ENCODE measurements around the gene SLC5A7. TPM values are rescaled to one million over a fixed set of nuclear protein-coding genes. Genes with fewer than 3 reads are reported as not detected.

The SLC5A7 gene
- total and polyA plus RNA-seq, 2 donors (not counting 1 experiment from before 2014, with no cell fraction given) = not detected

- H3K9me3 Mint-ChIP-seq (ENCODE audit: insufficient read depth) = peaks cover 5% of the 10 kb centered on the region
- WGBS (ENCODE audit: insufficient coverage) = no CpG with 5 or more reads among the region's 1 CpG
- Histone ChIP-seq H3K4me1 (ENCODE audit: control insufficient read depth in 2 of 2, insufficient read depth in 2 of 2, low read length in 2 of 2) (no peaks in the 10 kb centered on the region), H3K9me3 (ENCODE audit: control extremely low read depth in 1 of 3, control insufficient read depth in 2 of 3, insufficient read depth in 1 of 3, low read length in 2 of 3) (peaks cover 1 to 10% (median 3%) of the 10 kb centered on the region in 3 donors), H4K20me1 (ENCODE audit: control insufficient read depth, insufficient read depth, low read length, poor library complexity, severe bottlenecking) (no peaks in the 10 kb centered on the region), H3K27ac (ENCODE audit: low read length in 2 of 2) (no peak overlapping the region), H3K9ac (ENCODE audit: low read length) (no peak overlapping the region), H3K36me3 (replicated peaks in 1 of 2; ENCODE audit: control extremely low read depth in 1 of 2, control insufficient read depth in 1 of 2, extremely low read depth in 1 of 2, insufficient read depth in 2 of 2, low read length in 1 of 2) (no peaks in the 10 kb centered on the region), H3K4me3 (ENCODE audit: control extremely low read depth in 1 of 5, extremely low read depth in 1 of 5, insufficient read depth in 1 of 5, low read depth in 2 of 5, low read length in 4 of 5) (no peak overlapping the region), H3K4me2 (replicated peaks; ENCODE audit: low read depth, low read length, poor library complexity, severe bottlenecking) (no peak overlapping the region), H3K27me3 (replicated peaks in 1 of 4; ENCODE audit: control extremely low read depth in 1 of 4, control insufficient read depth in 3 of 4, insufficient read depth in 4 of 4, low read length in 3 of 4) (no peaks in the 10 kb centered on the region), H2AFZ (ENCODE audit: insufficient read depth, low read depth, low read length, poor library complexity, severe bottlenecking) (no peak overlapping the region), H3K79me2 (ENCODE audit: control insufficient read depth, insufficient read depth, low read length) (no peaks in the 10 kb centered on the region)
- H3K27me3 Mint-ChIP-seq = no peaks in the 10 kb centered on the region
- ATAC-seq (ENCODE audit: low read depth) (no peak), DNase-seq (no peak)
- TF ChIP-seq CTCF (IDR thresholded peaks at IDR 0.05) (no peak), EZH2 (IDR thresholded peaks at IDR 0.05; ENCODE audit: borderline replicate concordance, insufficient read depth, low read depth, low read length, poor library complexity, severe bottlenecking) (no peak)
- no peak overlapping the region for H3K4me3 Mint-ChIP-seq
- H3K27ac Mint-ChIP-seq = no peak overlapping the region
- POLR2A ChIA-PET = no interaction called here
- CTCF ChIA-PET = no interaction called here
- intact Hi-C loops (cut with micrococcal nuclease) = no loop called here
- H3K4me1 Mint-ChIP-seq = no peaks in the 10 kb centered on the region
These were observed 27.0 kb downstream of the SLC5A7 start for GRCh38 chr2:108013305-108013704.

DNA sequence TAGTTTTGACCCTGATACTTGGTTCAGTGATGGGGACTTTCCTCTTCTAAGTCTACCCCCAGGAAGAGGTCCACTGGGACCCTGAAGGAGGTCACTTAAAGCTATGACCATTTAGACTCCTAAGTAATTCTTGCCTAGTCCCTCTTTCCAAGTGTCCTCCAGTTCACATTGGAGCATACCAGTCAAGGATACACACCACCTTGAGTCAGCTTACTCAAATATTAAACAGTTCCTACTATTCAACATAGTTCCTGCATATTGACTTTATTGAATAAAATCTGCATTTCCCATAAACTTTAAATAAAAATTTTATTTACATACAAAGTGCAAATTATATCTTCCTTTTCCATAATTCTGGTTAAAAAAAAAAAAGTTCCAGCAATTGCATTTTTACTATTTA, 36.3 kb downstream of the SLC5A7 start:
- Histone ChIP-seq H3K9ac (ENCODE audit: low read length) (no peak overlapping the region), H4K20me1 (ENCODE audit: control insufficient read depth, insufficient read depth, low read length, poor library complexity, severe bottlenecking) (no peaks in the 10 kb centered on the region), H3K36me3 (replicated peaks in 1 of 2; ENCODE audit: control extremely low read depth in 1 of 2, control insufficient read depth in 1 of 2, extremely low read depth in 1 of 2, insufficient read depth in 2 of 2, low read length in 1 of 2) (no peaks in the 10 kb centered on the region), H3K27me3 (replicated peaks in 1 of 4; ENCODE audit: control extremely low read depth in 1 of 4, control insufficient read depth in 3 of 4, insufficient read depth in 4 of 4, low read length in 3 of 4) (no peaks in the 10 kb centered on the region), H3K79me2 (ENCODE audit: control insufficient read depth, insufficient read depth, low read length) (no peaks in the 10 kb centered on the region), H3K27ac (ENCODE audit: low read length in 2 of 2) (no peak overlapping the region), H3K9me3 (ENCODE audit: control extremely low read depth in 1 of 3, control insufficient read depth in 2 of 3, insufficient read depth in 1 of 3, low read length in 2 of 3) (no peaks in the 10 kb centered on the region), H3K4me1 (ENCODE audit: control insufficient read depth in 2 of 2, insufficient read depth in 2 of 2, low read length in 2 of 2) (no peaks in the 10 kb centered on the region), H3K4me2 (replicated peaks; ENCODE audit: low read depth, low read length, poor library complexity, severe bottlenecking) (no peak overlapping the region), H2AFZ (ENCODE audit: insufficient read depth, low read depth, low read length, poor library complexity, severe bottlenecking) (no peak overlapping the region), H3K4me3 (ENCODE audit: control extremely low read depth in 1 of 5, extremely low read depth in 1 of 5, insufficient read depth in 1 of 5, low read depth in 2 of 5, low read length in 4 of 5) (no peak overlapping the region)
- ChIA-PET POLR2A (no interaction called here), CTCF (no interaction called here)
- Mint-ChIP-seq H3K4me1 (no peaks in the 10 kb centered on the region), H3K27me3 (no peaks in the 10 kb centered on the region), H3K27ac (no peak overlapping the region), H3K4me3 (no peak overlapping the region), H3K9me3 (ENCODE audit: insufficient read depth) (no peaks in the 10 kb centered on the region)
- intact Hi-C loops (cut with micrococcal nuclease) = no loop called here
- no peak for TF ChIP-seq CTCF (IDR thresholded peaks at IDR 0.05)
- no peak for TF ChIP-seq EZH2 (IDR thresholded peaks at IDR 0.05; ENCODE audit: borderline replicate concordance, insufficient read depth, low read depth, low read length, poor library complexity, severe bottlenecking)
- DNase-seq (no peak), ATAC-seq (ENCODE audit: low read depth) (no peak)
